ENCODE measurements around the gene PLA2G4F.

PLA2G4F gene

GRCh38 chr15:42190370-42190769 is 33.9 kb upstream of the PLA2G4F start (continued):
- TF ChIP-seq ZBTB21 (tag by site-specific recombination; IDR thresholded peaks at IDR 0.05) (no peak), PRDM4 (tag by site-specific recombination; IDR thresholded peaks at IDR 0.05) (no peak), ZNF768 (tag by site-specific recombination; IDR thresholded peaks at IDR 0.05) (no peak), ZNF639 (tag by site-specific recombination; IDR thresholded peaks at IDR 0.05) (no peak)

- CTCF ChIA-PET, result no interaction called here
- Histone ChIP-seq H3K36me3 (ENCODE audit: control insufficient read depth in 2 of 2, insufficient read depth in 1 of 2, low read length in 2 of 2) (peaks cover 20 to 81% of the 10 kb centered on the region in 2 experiments), H3K4me1 (ENCODE audit: control insufficient read depth, insufficient read depth, low read length) (no peaks in the 10 kb centered on the region), H3K27ac (ENCODE audit: extremely low read depth, low read depth, low read length) (no peak overlapping the region), H3K9me3 (ENCODE audit: control insufficient read depth, insufficient read depth, low read depth, low read length) (no peaks in the 10 kb centered on the region), H3K4me3 (ENCODE audit: low read depth, low read length) (no peak overlapping the region)
- TF ChIP-seq ZNF596 (tag by site-specific recombination; IDR thresholded peaks at IDR 0.05) (no peak), KLF7 (tag by site-specific recombination; IDR thresholded peaks at IDR 0.05; ENCODE audit: borderline replicate concordance) (no peak), ZNF677 (tag by site-specific recombination; IDR thresholded peaks at IDR 0.05) (no peak), ZNF311 (tag by site-specific recombination; IDR thresholded peaks at IDR 0.05; ENCODE audit: borderline replicate concordance) (no peak), ZBTB21 (tag by site-specific recombination; IDR thresholded peaks at IDR 0.05) (no peak), ZNF138 (tag by site-specific recombination; IDR thresholded peaks at IDR 0.05; ENCODE audit: borderline replicate concordance) (no peak), ZNF24 (tag by site-specific recombination; IDR thresholded peaks at IDR 0.05) (no peak), ZNF571 (tag by site-specific recombination; IDR thresholded peaks at IDR 0.05) (no peak), FEZF1 (tag by site-specific recombination; IDR thresholded peaks at IDR 0.05) (no peak), TCF7L2 (IDR thresholded peaks at IDR 0.05; ENCODE audit: borderline replicate concordance, low read depth, low read length) (no peak), EGR2 (tag by site-specific recombination; IDR thresholded peaks at IDR 0.05; ENCODE audit: low read depth) (no peak), ZNF132 (tag by site-specific recombination; IDR thresholded peaks at IDR 0.05; ENCODE audit: borderline replicate concordance) (no peak), PRDM1 (tag by site-specific recombination; IDR thresholded peaks at IDR 0.05) (no peak), GFI1B (tag by site-specific recombination; IDR thresholded peaks at IDR 0.05) (no peak)
- POLR2A ChIA-PET, result no interaction called here
These were observed 29.4 kb upstream of the PLA2G4F start for GRCh38 chr15:42185801-42186200.

- H3K27ac ChIP-seq (ENCODE audit: extremely low read depth, low read depth, low read length), result no peak overlapping the region
- POLR2A ChIA-PET, result no interaction called here
These were observed 28.3 kb upstream of the PLA2G4F start for GRCh38 chr15:42184736-42185135.

More at GRCh38 chr15:42184736-42185135, 28.3 kb upstream of the PLA2G4F start:
- peaks cover 20 to 80% of the 10 kb centered on the region in 2 experiments for H3K36me3 ChIP-seq (ENCODE audit: control insufficient read depth in 2 of 2, insufficient read depth in 1 of 2, low read length in 2 of 2)
- CTCF ChIA-PET, result interaction anchor here (0.5 kb wide), 1 partner anchor 11 kb away, joined by 4 read pairs; no protein-coding TSS in a partner anchor
- H3K4me3 ChIP-seq (ENCODE audit: low read depth, low read length), result no peak overlapping the region
- H3K4me1 ChIP-seq (ENCODE audit: control insufficient read depth, insufficient read depth, low read length), result no peaks in the 10 kb centered on the region
- TF ChIP-seq ZNF37A (tag by site-specific recombination; IDR thresholded peaks at IDR 0.05) (no peak), ZNF501 (tag by site-specific recombination; IDR thresholded peaks at IDR 0.05) (no peak), BCL6B (tag by site-specific recombination; IDR thresholded peaks at IDR 0.05) (no peak), ZNF747 (tag by site-specific recombination; IDR thresholded peaks at IDR 0.05) (no peak), ZNF530 (tag by site-specific recombination; IDR thresholded peaks at IDR 0.05; ENCODE audit: low read depth) (no peak), ZNF112 (tag by site-specific recombination; IDR thresholded peaks at IDR 0.05) (no peak), ZNF354C (tag by site-specific recombination; IDR thresholded peaks at IDR 0.05; ENCODE audit: borderline replicate concordance, low read depth) (no peak), SP7 (tag by site-specific recombination; IDR thresholded peaks at IDR 0.05) (no peak)
- no peaks in the 10 kb centered on the region for H3K9me3 ChIP-seq (ENCODE audit: control insufficient read depth, insufficient read depth, low read depth, low read length)

All from HEK293 (cell line).